OCI-M2 (cell line): ENCODE measurements around the gene OSBPL8.
"Not testable (repeated sequence)": the region's sequence is repeated elsewhere in the genome, so short reads cannot be mapped to it uniquely, and the experiment has no call there.

Experiments
- DNase-seq: peaks from one replicate; lab custom pipeline; 2025; ENCODE audit not compliant: unreplicated experiment; lab: John Stamatoyannopoulos, UW

The OSBPL8 gene

GRCh38 chr12:76374386-76375020 lies 185.1 kb downstream of the OSBPL8 start:
- DNase-seq: no peak

GRCh38 chr12:76368230-76368629 lies 191.3 kb downstream of the OSBPL8 start:
- DNase-seq: no peak

- no peak for DNase-seq
Measured at GRCh38 chr12:76366163-76366562, 193.4 kb downstream of the OSBPL8 start.

- not testable (repeated sequence) for DNase-seq
Measured at GRCh38 chr12:76364131-76364530, 195.4 kb downstream of the OSBPL8 start.

- DNase-seq: no peak
Measured at GRCh38 chr12:76360316-76360715, 199.3 kb downstream of the OSBPL8 start.

GRCh38 chr12:76356071-76356470 lies 203.5 kb downstream of the OSBPL8 start:
- DNase-seq: no peak

GRCh38 chr12:76348079-76348901 lies 211.3 kb downstream of the OSBPL8 start, which contains the start of gene BBS10:
Gene BBS10 (minus strand): TSS chr12:76348415. CDS start chr12:76348358, 57 bp downstream.
- DNase-seq: peak; percentile 26

GRCh38 chr12:76346798-76347420 lies 212.7 kb downstream of the OSBPL8 start:
- DNase-seq: no peak

- no peak for DNase-seq
Measured at GRCh38 chr12:76346236-76346635, 213.3 kb downstream of the OSBPL8 start.

- no peak for DNase-seq
Measured at GRCh38 chr12:76345569-76345968, 214.0 kb downstream of the OSBPL8 start.

GRCh38 chr12:76341436-76342030 lies 218.0 kb downstream of the OSBPL8 start:
- DNase-seq: no peak

- no peak for DNase-seq
Measured at GRCh38 chr12:76340680-76341435, 218.7 kb downstream of the OSBPL8 start.

- DNase-seq: no peak
Measured at GRCh38 chr12:76337583-76337982, 222.0 kb downstream of the OSBPL8 start.

- DNase-seq: no peak
Measured at GRCh38 chr12:76332606-76333005, 227.0 kb downstream of the OSBPL8 start.

GRCh38 chr12:76329606-76330005 lies 230.0 kb downstream of the OSBPL8 start:
- DNase-seq: no peak

- no peak for DNase-seq
Measured at GRCh38 chr12:76329159-76329558, 230.4 kb downstream of the OSBPL8 start.

- DNase-seq: not testable (repeated sequence)
Measured at GRCh38 chr12:76319595-76320319, 239.8 kb downstream of the OSBPL8 start.

- no peak for DNase-seq
Measured at GRCh38 chr12:76318773-76319594, 240.6 kb downstream of the OSBPL8 start.

- DNase-seq: no peak
Measured at GRCh38 chr12:76317976-76318375, 241.6 kb downstream of the OSBPL8 start.
